HG03457 (cell line): ENCODE measurements around the gene DIO3.
"Not testable (repeated sequence)": the region's sequence is repeated elsewhere in the genome, so short reads cannot be mapped to it uniquely, and the experiment has no call there.

Source experiments
- ATAC-seq: cut with Tn5 transposase; IDR thresholded peaks from one replicate; pipeline ENCODE4 v1.9.1; 2021; ENCODE audit warnings: moderate number of reproducible peaks; ENCODE audit not compliant: unreplicated experiment

The DIO3 gene

DNA sequence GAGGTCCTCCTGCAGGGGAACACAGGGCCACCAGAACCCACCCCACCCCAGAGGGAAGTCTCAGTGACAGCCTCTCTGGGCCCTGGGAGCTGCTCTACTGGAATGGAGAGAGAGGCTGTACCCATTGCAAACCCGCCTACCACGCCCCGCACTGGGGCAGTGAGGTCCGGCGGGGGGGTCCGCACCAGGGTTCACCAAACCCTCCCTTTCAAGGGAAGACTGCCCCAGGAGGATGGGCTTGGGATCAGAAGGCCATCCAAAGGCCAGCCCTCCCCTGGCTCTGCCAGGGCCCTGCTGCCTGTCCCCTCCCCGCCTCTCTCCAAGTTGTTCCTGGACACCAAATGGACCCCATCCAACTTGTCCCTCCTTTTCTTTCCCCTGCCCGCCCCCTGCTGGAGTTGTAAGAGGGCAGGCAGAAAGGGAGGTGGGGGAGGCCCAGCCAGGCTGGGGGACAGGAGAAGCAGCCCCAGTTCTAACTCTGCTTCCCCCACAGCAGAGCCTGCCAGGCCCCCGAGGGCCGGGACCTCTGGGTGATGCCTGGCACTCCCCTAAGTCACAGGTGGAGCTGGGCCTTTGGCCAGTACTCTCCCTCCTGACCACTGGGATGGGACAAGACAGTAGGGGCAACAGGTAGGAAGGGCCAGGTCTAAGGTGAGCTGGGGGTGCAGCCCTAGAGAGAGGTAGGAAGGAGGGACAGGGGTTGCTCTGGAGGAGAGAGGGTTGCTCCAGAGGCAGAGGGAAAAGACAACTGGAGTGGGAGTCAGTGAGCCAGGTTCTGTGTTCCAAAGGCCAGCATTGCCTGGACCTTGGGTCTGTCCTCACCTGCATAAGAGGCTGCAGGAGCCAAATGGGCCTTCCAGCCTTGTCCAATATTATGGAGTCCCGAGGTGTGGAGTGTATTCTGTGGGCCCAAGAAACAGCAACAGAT, 3.2 kb upstream of the DIO3 start:
- no peak for ATAC-seq

- no peak for ATAC-seq
Observed at GRCh38 chr14:101558739-101559240, 2.5 kb upstream of the DIO3 start.

DNA sequence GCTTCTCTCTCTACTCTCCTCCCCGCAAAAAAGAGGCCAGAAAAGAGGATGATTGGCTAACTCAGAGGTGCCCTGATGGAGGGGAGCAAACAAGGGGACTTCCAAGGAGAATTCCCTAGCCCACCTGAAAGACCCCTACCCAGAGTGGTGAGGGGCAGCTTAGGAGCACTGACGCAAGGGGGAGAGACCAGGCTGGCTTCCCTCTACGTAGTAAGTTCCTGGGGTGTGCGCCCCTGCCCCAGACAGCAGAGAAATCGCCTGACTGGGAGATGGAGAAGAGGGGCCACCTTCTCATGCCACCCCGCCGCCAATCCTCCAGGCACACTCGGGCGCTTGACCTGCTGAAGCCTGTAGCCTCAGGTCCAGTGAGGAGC, 2.1 kb upstream of the DIO3 start:
- no peak for ATAC-seq

GRCh38 chr14:101559624-101560533, 1.4 kb upstream of the DIO3 start:
- ATAC-seq: no peak

DNA sequence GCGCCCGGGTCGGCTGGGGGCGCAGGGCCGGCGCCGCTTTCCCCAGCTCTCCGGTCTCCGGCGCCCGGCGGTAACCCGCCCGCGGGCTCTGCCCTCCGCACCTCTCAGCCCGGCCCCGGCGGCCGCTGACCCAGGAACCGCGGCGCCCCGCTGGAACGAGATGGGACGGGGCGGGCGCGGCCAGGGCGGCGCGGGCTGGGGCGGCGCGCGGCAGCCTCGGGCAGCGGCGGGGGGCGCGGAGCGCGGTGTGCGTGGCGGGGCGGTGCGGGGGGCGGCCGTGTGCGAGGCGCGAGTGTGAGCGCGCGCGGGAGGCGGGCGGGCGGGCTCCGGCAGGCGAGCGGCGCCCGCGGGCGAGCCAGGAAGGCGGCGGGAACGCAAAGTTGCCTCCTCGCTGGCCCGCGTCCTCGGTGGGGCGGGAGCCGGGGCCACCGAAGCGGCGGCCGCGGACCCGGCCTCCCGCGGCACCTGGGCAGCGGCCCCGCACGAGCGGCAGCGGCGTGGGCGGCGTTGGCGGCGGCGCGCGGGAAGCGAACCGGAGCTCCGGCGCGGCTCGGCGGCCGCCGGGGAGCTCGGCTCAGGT, 671 bp upstream of the DIO3 start:
- ATAC-seq: no peak

- no peak for ATAC-seq
Observed at GRCh38 chr14:101561897-101562490, 699 bp downstream of the DIO3 start.

DNA sequence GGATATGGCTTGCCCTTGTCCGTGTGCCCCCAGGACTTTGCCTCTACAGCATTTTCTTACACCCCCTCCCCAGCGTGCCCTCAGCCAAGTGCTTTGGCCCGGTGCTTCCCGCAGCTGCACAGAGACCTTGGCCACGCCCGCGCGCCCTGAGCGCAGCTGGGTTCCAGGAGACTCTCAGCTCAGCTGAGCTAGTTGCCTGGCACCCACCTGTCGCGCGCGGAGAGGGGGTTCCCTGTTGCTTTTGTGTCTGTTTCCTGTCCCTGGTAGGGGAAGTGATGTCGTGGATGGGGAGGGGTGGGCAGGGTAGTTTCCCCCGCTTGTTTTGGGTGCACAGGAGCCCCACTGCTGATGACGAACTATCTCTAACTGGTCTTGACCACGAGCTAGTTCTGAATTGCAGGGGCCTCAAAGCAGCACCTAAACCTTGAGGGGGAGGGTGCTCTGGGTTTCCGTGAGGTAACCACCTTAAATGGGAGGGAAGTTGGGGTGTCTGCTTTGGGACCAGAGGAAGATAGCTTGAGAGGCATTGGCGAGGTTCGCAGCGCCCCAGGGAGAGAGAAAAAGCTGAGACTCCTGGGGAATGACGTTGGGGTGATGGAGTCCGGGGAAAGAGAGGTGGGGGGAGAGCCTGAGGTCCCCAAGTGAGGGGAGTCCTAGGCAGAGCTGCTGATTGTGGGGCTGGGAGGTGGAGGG, 1.5 kb downstream of the DIO3 start:
- no peak for ATAC-seq

GRCh38 chr14:101563352-101563653, 2.0 kb downstream of the DIO3 start:
- no peak for ATAC-seq

GRCh38 chr14:101563654-101564443, 2.6 kb downstream of the DIO3 start:
- ATAC-seq: no peak

GRCh38 chr14:101564444-101564776, 3.1 kb downstream of the DIO3 start:
- no peak for ATAC-seq

DNA sequence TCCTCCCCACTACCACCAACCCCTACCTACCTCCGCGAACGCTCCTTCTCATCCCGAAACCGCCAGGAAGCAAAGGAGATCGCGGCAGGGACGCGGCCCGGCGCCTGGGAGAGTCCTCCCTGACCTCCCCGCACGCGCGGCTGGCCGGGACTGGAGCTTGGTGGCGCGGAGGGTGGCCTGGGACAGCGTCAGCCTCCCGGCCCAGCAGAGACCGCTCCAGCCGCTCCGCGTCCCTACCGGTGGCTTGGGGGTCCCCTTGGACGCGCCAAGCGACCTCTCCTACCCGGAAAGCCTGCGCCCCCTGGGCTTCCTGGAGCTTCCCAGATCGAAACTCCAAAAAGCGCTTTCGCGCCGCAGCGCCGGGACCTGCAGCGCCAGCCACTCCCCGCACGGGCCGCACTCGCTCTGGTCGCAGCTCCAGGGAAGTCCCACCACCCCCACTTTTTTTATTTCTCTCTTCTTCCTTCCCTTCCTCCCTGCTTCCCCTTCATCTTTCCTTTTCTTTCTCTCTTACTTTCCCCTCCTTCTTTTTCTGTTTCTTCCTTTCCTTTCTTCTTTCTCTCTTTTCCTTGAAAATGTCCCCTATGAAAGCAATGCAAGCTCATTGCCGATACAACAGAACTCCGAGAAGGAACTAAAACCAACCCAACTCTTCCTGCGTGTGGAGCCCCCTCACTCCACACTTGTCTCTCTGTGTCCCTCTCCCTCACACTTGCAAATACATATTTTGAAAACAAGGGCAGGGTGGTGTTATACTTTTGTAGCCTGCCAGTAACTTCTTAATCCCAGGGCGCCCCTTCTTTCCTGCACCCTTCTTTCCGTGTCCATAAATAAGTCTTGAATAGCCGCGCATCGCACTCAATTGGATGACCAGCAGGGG, 3.8 kb downstream of the DIO3 start:
- ATAC-seq: no peak

DNA sequence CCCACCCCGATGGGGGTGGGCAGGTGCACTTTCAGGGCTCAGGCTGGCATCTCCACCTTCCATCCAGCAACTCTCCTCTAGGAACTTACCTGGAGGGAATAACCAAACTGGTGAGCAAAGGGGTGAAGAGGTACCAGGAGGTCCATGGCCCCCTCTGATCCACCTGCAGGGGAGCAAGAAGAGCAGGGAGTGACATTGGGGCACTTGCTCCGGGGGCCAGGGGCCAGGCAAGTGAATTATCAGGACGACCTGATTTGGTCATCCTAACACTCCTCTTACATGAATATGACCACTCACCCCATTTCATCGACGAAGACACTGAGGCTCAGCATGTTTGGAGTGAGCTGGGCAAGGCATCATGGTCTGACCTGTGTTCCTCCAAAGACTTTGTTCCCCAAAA, 6.0 kb downstream of the DIO3 start:
- ATAC-seq: no peak

GRCh38 chr14:101571004-101571403, 9.7 kb downstream of the DIO3 start:
- ATAC-seq: no peak

- not testable (repeated sequence) for ATAC-seq
Observed at GRCh38 chr14:101572526-101572925, 11.2 kb downstream of the DIO3 start.

DNA sequence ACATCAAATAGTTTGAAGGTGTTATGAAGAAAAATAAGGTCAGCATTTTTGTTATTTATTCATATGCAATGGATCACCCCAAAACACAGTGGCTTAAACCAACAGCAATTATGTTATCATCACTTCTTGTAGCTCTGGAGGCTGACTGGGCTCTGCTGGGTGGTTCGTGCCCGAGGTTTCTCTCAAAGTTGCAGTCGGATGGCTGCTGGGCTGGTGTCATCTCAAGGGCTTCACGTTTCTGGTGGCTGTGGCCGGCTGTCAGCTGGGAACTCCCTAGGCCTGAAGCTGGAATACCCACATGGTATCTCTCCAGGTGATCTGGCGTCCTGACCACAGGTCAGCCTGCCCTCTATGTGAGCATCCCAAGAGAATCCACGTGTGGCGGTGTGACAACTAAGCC, 12.0 kb downstream of the DIO3 start:
- ATAC-seq: no peak

GRCh38 chr14:101575581-101575980, 14.3 kb downstream of the DIO3 start:
- ATAC-seq: no peak

DNA sequence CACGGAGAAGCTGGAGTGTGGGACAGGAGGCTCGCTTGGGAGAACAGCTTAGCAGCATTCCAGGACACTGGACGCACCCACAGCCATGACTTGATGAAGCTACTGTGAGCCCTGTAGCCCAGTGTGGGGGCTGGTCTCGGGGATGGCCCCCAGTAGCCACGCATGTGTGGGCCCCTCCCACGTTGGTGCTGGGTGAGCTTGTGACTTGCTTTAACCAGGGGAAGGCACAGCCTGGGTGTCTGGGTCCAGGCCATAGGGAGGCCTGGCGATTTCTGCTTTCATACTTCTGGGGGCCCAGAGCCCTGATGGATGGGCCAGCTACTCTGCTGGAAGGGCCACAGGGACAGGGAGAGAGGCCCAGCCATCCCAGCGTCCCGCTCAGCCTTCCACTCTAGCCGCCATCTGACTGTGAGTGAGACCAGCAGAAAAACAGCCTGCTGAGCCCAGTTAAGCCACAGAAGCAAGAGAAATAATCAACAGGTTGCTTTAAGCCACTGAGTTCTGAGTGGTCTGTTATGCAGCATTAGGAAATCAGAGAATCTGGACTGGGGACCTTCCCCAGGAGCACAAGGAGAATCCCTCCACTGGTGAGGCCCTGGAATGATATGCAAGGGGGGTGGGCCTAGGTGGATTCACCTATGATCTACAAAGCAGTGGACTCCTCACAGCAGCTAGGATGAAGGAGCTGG, 16.1 kb downstream of the DIO3 start:
- no peak for ATAC-seq

GRCh38 chr14:101578489-101578888, 17.2 kb downstream of the DIO3 start:
- no peak for ATAC-seq
